Loucy (cell line): ENCODE results near the gene RBM20.

Source experiments
- CTCF ChIP-seq: fragments of 200-600 bp; sonication (generic); conservative IDR thresholded peaks from 2 replicates; pipeline ENCODE4 v1.5.1; 2014; ENCODE audit warnings: mild to moderate bottlenecking, antibody characterized with exemption, low read length
- EZH2phosphoT487 ChIP-seq: fragments of 200-600 bp; IDR thresholded peaks from 2 replicates; pipeline ENCODE4 v1.6.1; 2018; ENCODE audit warnings: antibody characterized with exemption, mild to moderate bottlenecking, moderate library complexity, borderline replicate concordance

- no peak for TF ChIP-seq CTCF
- no peak for TF ChIP-seq EZH2phosphoT487
Measured at GRCh38 chr10:110609605-110610004, 34.5 kb upstream of the RBM20 start.
